RPMI7951 (cell line): ENCODE measurements around the gene CPEB1. TPM values are rescaled to one million over a fixed set of nuclear protein-coding genes. Genes with fewer than 3 reads are reported as not detected.

Experiments used
- DNase-seq: peaks from one replicate; pipeline ENCODE4 v3.0.0-alpha.2; 2012; ENCODE audit warnings: low read depth
- total RNA-seq: library from RNA; depleted of rRNA; stranded (reverse); fragments of >200 nt; shearing (Covaris generic); gene quantifications from 2 replicates; pipeline ENCODE4 v1.2.3, GENCODE V29; 2014; rRNA removed

CPEB1 gene
- total RNA-seq: 6.1 and 12.1 TPM in 2 replicates

DNA sequence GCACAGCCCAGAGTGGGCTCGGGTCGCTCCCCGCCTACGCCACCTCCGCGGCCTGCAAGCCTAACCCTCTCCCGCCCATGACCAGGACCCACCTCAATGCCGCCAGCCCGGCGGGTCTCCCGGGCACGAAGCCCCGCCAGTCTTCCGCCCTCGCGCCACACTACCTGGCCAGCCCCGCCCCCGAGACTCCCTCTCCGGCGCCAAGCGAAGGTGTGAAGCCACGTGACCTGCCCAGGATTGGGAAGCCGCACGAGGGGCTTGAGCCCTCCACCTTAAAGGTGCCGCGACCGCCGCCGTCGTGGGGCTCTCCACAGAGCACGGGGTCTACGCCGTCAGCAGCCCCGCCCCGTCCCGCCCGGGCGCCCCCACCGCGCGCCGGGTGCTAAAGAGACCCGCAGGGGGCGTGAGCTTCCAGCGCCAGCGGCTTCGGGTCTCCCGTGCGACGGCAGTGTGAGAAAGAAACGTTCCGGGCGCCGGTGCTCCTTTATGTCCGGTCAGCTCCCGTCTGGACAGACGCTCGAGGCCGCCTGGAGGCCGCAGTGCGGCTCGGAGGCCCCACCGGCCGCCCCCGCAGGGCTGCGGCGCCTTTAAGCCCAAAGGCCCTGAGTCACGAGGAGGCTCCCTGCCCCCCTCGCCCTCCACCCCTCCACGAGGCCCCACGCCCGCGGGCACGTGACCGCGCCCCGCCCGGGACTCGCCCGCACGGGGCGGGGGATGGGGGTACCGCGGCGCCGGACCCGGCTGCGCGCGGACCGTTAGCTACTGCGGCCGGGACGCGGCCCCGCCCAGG lies at the start of gene CPEB1:
TSS of gene CPEB1 (minus strand) at position 319 of the 790 bp plus-strand sequence. CDS start 18,904 bp downstream, outside the sequence.
- peak; percentile 75 for DNase-seq

GRCh38 chr15:82692171-82692570 lies 45.0 kb upstream of the CPEB1 start:
- DNase-seq: no peak

GRCh38 chr15:82689147-82689546 lies 42.0 kb upstream of the CPEB1 start:
- DNase-seq: no peak

- DNase-seq: no peak
Measured at GRCh38 chr15:82688691-82689090, 41.5 kb upstream of the CPEB1 start.

GRCh38 chr15:82681371-82681770 lies 34.2 kb upstream of the CPEB1 start:
- no peak for DNase-seq

- no peak for DNase-seq
Measured at GRCh38 chr15:82680200-82681102, 33.3 kb upstream of the CPEB1 start.

- DNase-seq: no peak
Measured at GRCh38 chr15:82679626-82680199, 32.5 kb upstream of the CPEB1 start.

GRCh38 chr15:82677720-82678323 lies 30.7 kb upstream of the CPEB1 start:
- DNase-seq: no peak

DNA sequence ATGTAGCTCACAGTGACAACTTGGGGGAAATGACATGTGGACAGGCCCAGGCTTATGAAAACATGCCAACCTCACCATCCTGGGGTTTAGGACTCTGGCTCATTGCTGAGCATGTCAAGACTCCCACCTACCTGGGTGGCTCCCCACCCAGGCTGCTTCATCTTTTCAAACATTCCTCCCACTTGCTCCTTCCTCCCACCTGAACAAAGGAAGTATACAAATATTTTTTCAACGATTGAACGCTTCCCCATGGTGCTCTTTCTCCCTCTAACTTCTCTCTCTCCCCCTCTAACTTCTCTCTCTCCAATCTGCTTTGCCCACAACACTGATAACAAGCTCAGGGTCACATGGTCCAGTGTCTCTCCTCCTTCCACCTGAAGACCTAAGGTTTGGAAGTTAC lies 27.7 kb upstream of the CPEB1 start:
- no peak for DNase-seq

DNA sequence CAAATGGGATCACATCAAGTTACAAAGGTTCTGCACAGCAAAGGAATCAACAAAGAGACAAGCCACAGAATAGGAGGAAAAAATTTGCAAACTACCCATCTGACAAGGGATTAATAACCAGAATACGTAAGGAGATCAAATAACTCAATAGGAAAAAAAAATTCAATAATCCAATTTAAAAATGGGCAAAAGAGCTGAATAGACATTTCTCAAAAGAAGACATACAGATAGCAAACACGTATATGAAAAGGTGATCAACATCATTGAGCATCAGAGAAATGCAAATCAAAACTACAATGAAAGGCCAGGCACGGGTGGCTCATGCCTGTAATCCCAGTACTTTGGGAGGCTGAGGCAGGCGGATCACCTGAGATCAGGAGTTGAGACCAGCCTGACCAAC lies 23.5 kb upstream of the CPEB1 start:
- no peak for DNase-seq

GRCh38 chr15:82666606-82667005 lies 19.4 kb upstream of the CPEB1 start:
- DNase-seq: no peak

DNA sequence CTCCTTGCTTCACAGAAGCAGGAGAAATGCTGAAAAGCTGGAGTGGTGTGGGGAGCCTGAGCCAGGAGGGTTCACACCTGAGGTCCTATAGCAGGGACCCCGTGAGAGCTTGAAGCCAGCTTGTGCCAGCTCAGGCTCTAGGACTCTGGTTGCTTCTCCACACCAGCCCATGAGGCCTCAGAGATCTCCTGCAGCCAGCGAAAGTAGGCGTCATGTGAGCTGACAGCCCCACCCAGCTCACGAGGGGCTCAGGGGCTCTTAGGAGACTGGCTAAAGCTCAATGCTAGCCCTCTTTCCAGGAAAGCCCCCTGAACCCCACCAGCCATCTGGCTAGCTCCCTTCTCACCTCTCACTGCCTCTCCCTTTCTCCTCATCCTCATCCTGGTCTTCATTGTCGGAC lies 16.9 kb upstream of the CPEB1 start:
- no peak for DNase-seq

DNA sequence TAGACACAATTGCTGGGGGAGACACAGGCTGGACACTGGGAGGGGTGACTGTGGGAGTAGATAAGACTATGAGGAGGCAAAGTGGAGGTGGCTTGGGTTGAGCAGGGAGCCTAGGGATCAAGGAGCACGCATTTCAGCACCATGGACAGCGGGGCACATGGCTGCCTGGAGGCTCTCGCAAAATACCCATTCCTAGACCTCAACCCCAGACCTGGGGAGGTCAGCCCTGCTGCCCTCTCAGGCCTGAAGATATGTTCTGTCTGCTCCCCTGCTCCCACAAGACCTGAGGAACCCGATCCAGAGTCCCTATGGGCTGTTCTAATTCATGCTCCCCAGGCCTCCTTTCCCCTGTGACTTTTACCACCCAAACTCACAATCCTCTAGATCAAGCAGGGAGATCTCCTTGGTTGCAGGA lies 16.0 kb upstream of the CPEB1 start:
- DNase-seq: peak; percentile 54

- DNase-seq: no peak
Measured at GRCh38 chr15:82662641-82663040, 15.5 kb upstream of the CPEB1 start.

DNA sequence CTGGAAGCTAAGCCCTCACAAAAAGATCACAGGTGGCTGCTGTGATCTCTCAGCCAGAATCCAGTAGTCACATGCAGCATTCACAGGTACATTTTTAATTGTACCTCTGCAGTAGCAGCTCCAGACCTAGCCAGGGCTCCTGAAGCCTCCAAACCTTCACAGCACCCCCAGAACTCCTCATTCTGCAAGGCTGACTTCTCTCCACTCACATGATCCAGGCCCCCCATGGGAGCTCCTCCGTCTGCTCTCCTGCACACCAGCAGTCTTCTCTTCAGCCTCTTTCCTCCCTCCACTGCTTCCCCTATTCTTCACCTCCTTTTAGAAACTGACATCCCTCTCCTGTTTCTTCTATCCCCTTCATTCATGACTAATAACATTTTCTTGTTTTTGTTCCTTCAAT lies 13.2 kb upstream of the CPEB1 start:
- DNase-seq: no peak

DNA sequence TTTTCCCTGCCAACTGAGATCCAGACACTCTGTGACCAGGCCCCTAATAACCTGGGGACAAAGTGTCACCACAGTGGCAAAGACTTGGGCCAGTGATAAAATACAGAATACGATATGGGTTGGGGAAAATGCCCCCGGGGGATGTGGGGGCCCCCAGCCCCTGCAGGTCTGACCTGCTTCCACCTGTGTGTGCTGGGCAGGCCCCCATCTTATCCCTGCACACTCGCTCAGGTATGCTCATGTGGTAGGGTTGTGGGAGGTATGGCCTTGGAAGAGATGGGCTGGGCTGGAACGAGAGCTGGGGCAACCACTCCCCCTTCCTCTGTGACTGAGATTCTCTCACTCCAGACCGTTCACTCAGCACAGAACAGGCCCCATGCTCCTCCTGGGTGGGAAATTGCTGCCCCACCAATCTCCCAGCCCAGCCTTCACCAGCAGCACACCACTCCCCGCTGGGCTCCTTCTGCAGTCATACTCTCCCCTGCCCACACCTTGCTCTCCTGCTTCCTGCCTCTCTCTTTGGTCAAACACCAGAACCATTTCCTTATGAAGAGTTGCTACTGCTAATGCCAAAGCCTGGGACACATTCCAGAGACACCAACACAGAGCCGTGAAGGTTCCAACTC lies 9.6 kb upstream of the CPEB1 start:
- no peak for DNase-seq

GRCh38 chr15:82655606-82656005 lies 8.4 kb upstream of the CPEB1 start:
- DNase-seq: no peak

DNA sequence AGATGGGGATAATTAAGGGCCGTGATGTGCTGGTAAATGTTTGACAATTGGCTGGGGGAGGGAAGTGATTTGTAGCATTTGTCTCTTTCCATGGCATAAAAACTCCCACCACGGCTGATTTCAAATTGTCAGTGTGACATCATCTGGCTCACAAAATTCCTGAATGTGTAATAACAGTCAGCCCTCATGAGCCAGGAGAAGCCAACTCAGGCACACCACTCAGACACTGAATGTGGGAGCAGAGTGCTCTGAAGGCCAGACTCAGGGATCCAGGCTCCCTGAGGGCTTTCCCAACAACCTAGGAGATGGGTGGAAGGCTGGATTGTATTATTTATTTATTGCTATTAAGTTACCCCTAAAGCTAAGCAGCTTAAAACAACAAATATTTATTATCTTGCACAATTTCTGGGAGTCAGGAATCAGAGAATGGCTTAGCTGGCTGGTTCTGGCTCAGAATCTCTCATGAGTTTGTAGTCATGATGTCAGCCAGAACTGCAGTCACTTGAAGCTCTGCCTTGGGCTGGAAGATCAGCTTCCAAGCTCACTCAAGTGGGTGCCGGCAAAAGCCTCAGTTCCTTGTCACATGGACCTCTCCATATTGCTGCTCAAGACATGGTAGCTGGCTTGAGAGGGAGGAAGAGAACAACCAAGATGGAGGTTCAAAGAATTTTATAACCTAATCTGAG lies 6.5 kb upstream of the CPEB1 start:
- DNase-seq: no peak

DNA sequence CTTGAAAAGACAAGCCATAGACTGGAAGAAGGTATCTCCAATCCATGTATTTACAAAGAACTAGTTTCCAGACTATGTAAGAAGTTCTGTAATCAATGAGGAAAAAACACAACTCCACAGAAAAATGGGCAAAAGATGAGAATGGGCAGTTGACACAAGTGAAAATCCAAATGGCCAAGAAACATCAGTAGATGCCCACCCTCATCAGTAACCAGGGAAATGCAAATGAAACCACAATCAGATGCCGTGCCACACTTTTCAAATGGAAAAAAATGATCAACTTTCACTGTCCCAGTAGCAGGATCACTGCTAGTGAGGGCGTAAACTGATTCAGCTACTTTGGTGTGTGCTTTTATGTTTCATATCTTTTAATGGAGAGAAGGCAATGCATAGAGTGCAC lies 4.5 kb upstream of the CPEB1 start:
- DNase-seq: no peak

- DNase-seq: no peak
Measured at GRCh38 chr15:82650046-82650670, 3.0 kb upstream of the CPEB1 start.
